Vagina (tissue), 2 donors: ENCODE results near the gene ABHD12B.
"Not testable (repeated sequence)": the region's sequence is repeated elsewhere in the genome, so short reads cannot be mapped to it uniquely, and the experiment has no call there.

ENCODE experiments used
- CTCF ChIP-seq, 3 experiments: fragments of 450-650 bp in 2 of 3; fragments of 200-600 bp in 1 of 3; sonication (generic) in 1 of 3; IDR thresholded peaks; one replicate each; pipeline ENCODE4 v1.5.1; 2017 to 2019; ENCODE audit warnings: antibody characterized with exemption in 3 of 3, mild to moderate bottlenecking in 2 of 3, moderate library complexity in 2 of 3
- POLR2A ChIP-seq, 2 donors: fragments of 450-650 bp; IDR thresholded peaks; one replicate each; pipeline ENCODE4 v1.6.1; 2017; ENCODE audit warnings: antibody characterized with exemption in 2 of 2, mild to moderate bottlenecking in 2 of 2, moderate library complexity in 2 of 2
- POLR2AphosphoS5 ChIP-seq, 2 donors: sonication (generic); formaldehyde crosslinking; IDR thresholded peaks; one replicate each; pipeline ENCODE4 v1.9.0; 2017; ENCODE audit warnings: antibody characterized with exemption in 2 of 2, mild to moderate bottlenecking in 2 of 2, low read depth in 1 of 2; ENCODE audit not compliant: insufficient read depth in 1 of 2

DNA sequence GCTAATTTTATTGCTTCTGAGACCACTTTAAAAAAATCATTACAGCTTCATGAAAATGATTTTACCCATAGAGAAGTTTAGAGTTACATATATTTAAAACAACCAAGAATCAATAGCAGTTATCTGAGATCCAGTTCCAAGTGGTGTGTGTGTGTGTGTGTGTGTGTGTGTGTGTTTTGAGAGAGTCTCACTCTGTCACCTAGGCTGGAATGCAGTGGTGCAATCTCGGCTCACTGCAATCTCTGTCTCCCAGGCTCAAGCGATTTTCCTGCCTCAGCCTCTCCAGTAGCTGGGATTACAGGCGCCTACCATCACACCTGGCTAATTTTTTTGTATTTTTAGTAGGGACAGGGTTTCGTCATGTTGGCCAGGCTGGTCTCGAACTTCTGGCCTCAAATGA, 47.7 kb downstream of the ABHD12B start:
- TF ChIP-seq CTCF (IDR thresholded peaks at IDR 0.05); POLR2A (IDR thresholded peaks at IDR 0.05); POLR2AphosphoS5 (IDR thresholded peaks at IDR 0.05; ENCODE audit: insufficient read depth in 1 of 2, low read depth in 1 of 2): not testable (repeated sequence)
